GM12864 (cell line): Measurements from ENCODE around the gene SPECC1L.

Experiments used
- DNase-seq: peaks from one replicate; pipeline ENCODE4 v3.0.0-alpha.2; 2011; ENCODE audit warnings: low read depth
- H3K4me3 ChIP-seq: 2 replicates; pipeline ENCODE4 v1.5.1; 2011; ENCODE audit warnings: mild to moderate bottlenecking, low read depth, low read length, control low read depth
- CTCF ChIP-seq: IDR thresholded peaks from 2 replicates; pipeline ENCODE4 v1.5.1; 2011; ENCODE audit warnings: low read depth, mild to moderate bottlenecking, moderate library complexity, low read length, control low read depth, inconsistent platforms; ENCODE audit errors: missing control alignments

SPECC1L gene

DNA sequence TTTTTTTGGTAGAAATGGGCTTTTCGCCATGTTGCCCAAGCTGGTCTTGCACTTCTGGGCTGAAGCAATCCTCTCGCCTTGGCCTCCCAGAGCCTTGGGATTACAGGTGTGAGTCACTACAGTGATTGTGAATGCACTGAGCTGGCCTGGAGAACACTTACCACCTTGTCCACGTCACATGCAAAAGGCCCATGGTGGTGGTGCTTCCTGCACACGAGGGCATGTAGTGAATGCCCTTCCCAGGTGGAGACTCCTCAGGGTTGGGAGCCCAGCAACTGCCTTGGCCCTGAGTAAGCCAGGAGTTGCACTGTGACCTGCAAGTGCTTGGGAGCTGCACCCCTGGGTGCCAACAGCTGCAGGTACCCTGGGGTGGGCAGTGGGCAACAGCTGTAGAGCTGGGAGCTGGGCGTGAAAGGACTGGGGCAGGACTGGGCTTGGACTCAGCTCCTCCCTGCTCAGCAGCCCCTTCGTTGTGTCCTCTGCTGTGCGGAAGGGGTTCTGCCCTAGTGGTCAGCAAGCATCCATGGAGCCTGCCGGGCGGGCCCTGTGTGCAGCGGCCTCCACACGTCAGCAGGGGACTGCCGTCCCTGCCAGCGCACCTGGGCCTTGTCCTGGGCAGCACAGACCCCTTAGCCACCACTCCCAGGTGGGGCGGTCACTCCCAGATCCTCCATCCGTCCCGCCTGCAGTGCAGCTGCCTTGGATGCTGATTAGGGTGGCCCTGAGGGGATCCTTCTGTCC is 147.4 kb downstream of the SPECC1L start:
- H3K4me3 ChIP-seq = no peak overlapping the region
- no peak for DNase-seq
- TF ChIP-seq CTCF = no peak

DNA sequence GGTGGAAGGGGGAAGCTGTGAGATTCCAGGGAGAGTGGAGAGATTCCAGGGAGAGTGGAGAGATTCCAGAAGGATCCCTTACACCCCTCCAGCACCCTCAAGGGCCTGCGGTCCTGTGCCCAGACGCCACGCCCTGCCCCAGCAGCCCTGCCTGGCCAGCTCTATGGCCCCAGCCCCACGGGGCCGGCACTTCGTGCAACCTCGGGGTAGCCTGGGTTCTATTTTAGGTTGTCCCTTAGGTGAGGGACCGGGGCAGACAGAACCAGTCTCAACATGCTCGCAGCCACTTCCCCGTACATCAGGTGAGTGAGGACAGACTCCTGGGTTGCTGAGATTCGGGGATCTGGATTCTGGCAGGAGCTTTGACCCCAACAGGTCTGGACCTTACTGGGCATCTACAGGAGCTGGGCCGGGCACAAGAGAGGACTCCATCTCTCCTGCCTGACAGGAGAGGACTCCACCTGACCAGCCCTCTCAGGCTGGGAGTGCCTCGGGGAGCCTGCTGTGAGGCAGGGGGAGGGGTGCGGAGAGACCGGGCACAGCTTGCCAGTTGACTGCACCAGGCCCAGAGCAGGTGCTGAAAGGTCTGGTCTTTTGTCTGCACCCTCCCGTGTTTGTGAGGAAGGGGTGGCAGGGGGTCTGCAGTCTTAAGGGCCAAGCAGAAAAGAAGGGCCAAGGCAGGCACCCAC is 148.3 kb downstream of the SPECC1L start:
- no peak for TF ChIP-seq CTCF

GRCh38 chr22:24419475-24419850 is 148.8 kb downstream of the SPECC1L start:
- H3K4me3 ChIP-seq = no peak overlapping the region
- TF ChIP-seq CTCF = no peak
- DNase-seq = no peak

More for the DNA sequence above, 148.3 kb downstream of the SPECC1L start:
- DNase-seq = no peak
- H3K4me3 ChIP-seq = no peak overlapping the region

GRCh38 chr22:24420072-24420976 is 149.7 kb downstream of the SPECC1L start:
- no peak overlapping the region for H3K4me3 ChIP-seq
- no peak for TF ChIP-seq CTCF
- no peak for DNase-seq

GRCh38 chr22:24420977-24421343 is 150.3 kb downstream of the SPECC1L start:
- no peak for TF ChIP-seq CTCF
- no peak for DNase-seq
- H3K4me3 ChIP-seq = no peak overlapping the region

GRCh38 chr22:24421428-24421931 is 150.8 kb downstream of the SPECC1L start:
- no peak overlapping the region for H3K4me3 ChIP-seq
- DNase-seq = no peak
- TF ChIP-seq CTCF = peak; percentile 52
